HUES48 (cell line): ENCODE data around the gene PDE9A.

Source experiments
- H3K27ac ChIP-seq: one replicate; pipeline ENCODE4 v1.7.0; 2013; ENCODE audit warnings: low read depth, low read length, inconsistent platforms
- H3K27me3 ChIP-seq: 2 replicates; pipeline ENCODE4 v1.6.1; 2013; ENCODE audit warnings: mild to moderate bottlenecking, low read length; ENCODE audit not compliant: control insufficient read depth, insufficient read depth
- H3K36me3 ChIP-seq: 2 replicates; pipeline ENCODE4 v1.6.1; 2013; ENCODE audit warnings: low read length; ENCODE audit not compliant: control insufficient read depth, insufficient read depth
- H3K4me1 ChIP-seq: 2 replicates; pipeline ENCODE4 v1.6.1; 2013; ENCODE audit warnings: mild to moderate bottlenecking, low read length; ENCODE audit not compliant: control insufficient read depth, insufficient read depth
- H3K4me3 ChIP-seq: 2 replicates; pipeline ENCODE4 v1.5.1; 2013; ENCODE audit warnings: mild to moderate bottlenecking, low read depth, low read length
- H3K9ac ChIP-seq: 2 replicates; pipeline ENCODE4 v1.6.1; 2013; ENCODE audit warnings: mild to moderate bottlenecking, low read depth, low read length, moderate library complexity
- H3K9me3 ChIP-seq: 2 replicates; pipeline ENCODE4 v1.6.1; 2013; ENCODE audit warnings: low read length; ENCODE audit not compliant: control insufficient read depth, insufficient read depth

Gene PDE9A

DNA sequence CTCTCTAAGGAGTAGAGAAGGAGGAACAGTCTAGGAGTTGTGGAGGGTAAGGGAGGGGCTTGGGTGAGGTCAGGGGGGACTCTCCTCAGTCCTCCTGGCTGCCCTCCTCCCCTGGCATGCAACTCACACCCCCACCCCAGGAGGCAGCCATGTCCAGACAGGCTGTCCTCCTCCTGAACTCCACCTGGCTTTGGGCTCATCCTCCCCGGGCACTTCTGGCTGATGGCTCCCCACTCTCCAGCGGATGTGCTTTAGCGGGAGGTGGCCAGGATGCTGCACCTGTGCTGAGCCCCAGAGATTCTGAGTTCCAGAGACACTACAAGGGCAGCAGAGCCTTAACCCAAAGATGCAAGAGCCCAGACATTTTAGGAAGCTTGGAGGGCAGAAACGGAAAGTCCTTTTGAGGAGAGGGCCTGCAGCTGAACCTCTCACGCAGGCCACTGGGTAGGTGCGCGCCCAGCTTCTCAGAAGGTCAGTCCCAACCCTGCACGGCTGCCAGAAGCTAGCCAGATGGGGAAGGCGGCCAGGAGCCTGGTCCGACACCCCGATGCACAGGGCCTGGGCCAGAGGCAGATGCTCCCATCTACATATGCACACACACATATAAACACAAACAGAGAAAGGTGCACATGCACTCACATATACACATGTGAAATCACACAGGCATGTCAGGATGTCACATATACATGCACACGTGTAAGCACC lies 83.4 kb downstream of the PDE9A start:
- Histone ChIP-seq H3K4me3 (no peak overlapping the region), H3K4me1 (peaks cover 9% of the 10 kb centered on the region; the same call in 1 of the 2 replicates), H3K27me3 (no peaks in the 10 kb centered on the region), H3K9ac (no peak overlapping the region), H3K36me3 (peaks cover 29% of the 10 kb centered on the region), H3K9me3 (no peaks in the 10 kb centered on the region), H3K27ac (no peak overlapping the region)

DNA sequence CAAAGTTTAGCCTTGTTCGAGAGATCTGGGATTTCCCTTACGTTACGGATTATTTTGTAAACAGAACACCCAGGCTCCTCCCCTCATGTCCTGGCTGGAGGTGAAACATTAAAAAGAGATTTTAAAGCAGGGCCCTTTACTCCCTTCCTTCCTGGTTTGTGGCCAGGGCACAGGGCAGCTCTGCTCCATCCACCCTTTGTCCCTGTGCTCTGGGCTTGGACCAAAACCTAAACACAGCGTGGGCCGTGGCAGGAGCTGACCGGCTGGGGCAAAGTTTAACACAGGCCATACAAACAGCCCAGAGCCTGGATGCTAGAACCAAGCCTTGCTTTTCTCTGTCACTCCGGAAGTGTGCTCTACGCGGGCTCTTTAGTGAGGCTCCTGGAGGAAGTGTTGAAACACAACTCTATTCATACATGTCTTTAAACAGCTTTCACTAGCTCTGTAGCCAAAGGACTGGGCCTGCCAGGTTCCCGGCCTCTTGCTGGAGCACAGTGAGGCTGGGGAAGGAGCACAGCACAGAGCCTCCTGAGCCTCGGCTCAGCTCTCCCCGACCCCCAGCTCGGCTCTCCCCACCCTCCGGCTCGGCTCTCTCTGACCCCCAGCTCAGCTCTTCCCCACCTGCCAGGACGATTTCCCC lies 84.7 kb downstream of the PDE9A start:
- Histone ChIP-seq H3K9ac (peak overlapping the region; percentile 33; the same call in 1 of the 2 replicates), H3K27ac (no peak overlapping the region), H3K4me1 (peaks cover 6% of the 10 kb centered on the region; the same call in 1 of the 2 replicates)

DNA sequence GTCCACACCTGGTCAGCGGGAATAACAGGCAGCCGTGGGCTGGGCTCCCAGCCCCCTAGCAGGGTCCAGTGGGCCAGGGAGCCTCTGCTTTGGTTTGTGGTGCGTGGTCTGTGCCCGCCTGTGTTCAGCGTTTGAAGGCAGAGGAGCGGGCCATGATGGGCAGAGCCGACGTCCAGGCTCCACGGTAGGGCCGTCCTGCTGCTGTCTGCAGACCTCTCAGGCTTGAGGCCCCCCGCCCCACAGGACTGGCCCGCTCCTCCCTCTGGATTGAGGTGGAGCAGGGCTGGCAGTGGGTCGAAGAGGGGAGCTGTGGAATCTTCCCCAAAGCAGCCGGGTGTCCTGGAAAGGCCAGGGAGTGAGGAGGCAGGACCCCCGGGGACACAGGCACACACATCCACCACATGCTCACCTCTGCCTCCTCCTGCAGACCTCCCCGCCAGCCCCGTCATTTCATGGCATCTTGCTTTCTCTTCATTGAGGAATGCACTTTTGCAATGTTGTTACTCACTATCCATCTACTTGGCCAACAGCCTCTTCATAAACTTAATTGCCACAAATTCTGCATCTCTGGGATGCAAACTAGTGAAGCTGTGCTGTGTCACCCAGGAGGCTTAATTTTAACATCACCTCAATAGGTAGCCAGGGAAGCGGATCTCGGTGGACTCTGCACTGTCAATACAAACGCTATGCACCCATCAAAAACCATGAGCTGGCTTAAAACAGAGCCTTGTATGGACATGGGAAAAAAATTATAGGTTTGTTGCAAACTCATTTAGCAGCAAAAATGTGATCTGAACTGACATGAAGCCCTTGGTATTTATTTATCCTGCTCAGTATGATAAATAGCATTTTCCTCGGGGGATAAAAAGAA lies 85.9 kb downstream of the PDE9A start:
- no peak overlapping the region for H3K9ac ChIP-seq
- no peaks in the 10 kb centered on the region for H3K27me3 ChIP-seq
- no peak overlapping the region for H3K27ac ChIP-seq
- H3K9me3 ChIP-seq, result no peaks in the 10 kb centered on the region
- 0 out of 2 replicates have a peak, but pooled peaks cover 5% of the 10 kb centered on the region for H3K4me1 ChIP-seq
- peaks cover 23% of the 10 kb centered on the region for H3K36me3 ChIP-seq
- H3K4me3 ChIP-seq, result no peak overlapping the region

More for the DNA sequence above, 84.7 kb downstream of the PDE9A start:
- Histone ChIP-seq H3K36me3 (peaks cover 29% of the 10 kb centered on the region), H3K4me3 (no peak overlapping the region), H3K27me3 (no peaks in the 10 kb centered on the region), H3K9me3 (no peaks in the 10 kb centered on the region)

DNA sequence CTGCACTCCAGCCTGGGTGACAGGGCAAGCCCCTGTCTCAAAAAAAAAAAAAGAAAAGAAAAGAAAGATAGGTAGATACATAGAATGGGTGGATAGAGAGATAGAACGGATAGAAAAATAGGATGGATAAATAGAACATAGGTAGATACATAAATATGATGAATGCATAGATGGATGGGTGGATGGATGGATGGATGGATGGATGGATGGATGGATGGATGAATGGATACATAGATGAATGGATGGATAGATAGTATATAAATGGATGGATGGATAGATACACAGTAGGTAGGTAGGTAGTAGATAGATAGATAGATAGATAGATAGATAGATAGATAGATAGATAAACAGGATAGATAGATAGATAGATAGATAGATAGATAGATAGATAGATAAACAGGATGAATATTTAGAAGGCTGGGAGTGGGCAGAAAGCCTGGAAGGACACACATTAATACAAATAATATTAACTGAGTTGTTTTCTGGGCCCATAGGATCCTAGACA lies 87.0 kb downstream of the PDE9A start:
- Histone ChIP-seq H3K9ac (no peak overlapping the region), H3K27ac (no peak overlapping the region), H3K36me3 (peaks cover 18% of the 10 kb centered on the region), H3K27me3 (no peaks in the 10 kb centered on the region), H3K4me3 (no peak overlapping the region), H3K4me1 (0 out of 2 replicates have a peak, but pooled peaks cover 5% of the 10 kb centered on the region), H3K9me3 (no peaks in the 10 kb centered on the region)

DNA sequence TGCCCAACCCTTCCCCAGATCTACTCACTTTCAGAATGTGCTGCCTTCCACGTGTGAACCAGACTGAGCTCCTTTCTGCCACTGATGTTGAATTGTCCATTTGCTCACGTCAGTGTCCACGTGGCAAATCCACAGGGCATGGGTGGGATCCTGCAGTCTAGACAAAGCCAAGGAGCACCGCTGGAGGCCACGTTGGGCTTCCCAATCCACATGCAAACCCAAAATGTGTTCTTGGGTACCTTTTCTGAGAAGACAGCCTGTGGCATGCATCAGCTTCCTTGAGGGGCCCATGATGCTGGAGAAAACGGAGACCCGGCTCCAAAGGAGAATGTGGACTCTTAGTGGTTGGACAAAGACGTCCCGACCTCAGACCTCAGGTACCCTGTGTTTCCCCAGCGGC lies 87.6 kb downstream of the PDE9A start:
- Histone ChIP-seq H3K27ac (no peak overlapping the region), H3K9ac (no peak overlapping the region), H3K36me3 (peaks cover 17% of the 10 kb centered on the region), H3K27me3 (no peaks in the 10 kb centered on the region), H3K4me3 (no peak overlapping the region), H3K4me1 (0 out of 2 replicates have a peak, but pooled peaks cover 5% of the 10 kb centered on the region), H3K9me3 (no peaks in the 10 kb centered on the region)

DNA sequence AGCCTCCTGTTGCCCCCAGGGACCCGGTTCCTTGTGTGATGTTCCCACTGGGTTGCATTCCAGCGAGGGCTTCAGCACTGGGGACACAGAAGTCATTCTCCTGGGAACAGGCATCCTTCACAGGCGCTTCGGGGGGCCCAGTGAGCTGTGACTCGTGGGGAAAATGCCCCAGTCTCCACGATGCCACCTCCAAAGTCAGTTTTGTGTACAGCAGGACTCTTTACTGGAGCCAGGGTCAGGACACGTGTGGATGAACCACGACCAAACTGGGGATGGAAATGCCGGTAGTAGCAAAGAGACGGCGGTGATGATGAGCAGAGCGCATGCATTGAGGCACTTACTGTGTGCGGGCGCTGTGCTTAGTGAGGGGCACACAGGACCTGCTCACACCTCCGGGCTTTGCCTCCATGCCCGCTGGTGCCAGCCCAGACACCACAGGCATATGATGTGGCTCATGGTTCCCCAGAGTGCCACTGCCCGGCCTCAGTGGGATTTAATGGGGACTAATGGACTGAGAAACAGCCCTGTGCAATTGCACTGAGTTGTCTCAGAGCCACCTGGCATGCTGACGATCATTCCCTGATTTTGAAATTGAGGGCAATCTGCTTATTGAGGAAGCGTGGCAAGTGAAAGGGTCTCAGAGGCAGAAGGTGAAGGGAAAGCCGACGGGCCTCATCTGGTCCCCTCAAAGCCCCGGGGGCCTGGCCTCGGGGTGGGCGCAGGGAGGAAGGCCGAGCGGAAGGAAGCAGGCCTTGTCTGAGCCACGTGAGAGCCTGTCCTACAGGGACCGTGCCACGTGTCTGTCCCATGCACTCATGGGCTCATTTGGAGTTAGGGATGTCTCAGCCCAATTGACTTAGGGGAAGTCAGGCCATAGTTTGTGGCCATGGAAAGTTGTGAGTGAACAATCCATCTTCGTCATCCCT lies 91.4 kb downstream of the PDE9A start:
- Histone ChIP-seq H3K4me3 (no peak overlapping the region), H3K27ac (no peak overlapping the region), H3K9ac (no peak overlapping the region), H3K4me1 (no peaks in the 10 kb centered on the region), H3K27me3 (no peaks in the 10 kb centered on the region), H3K9me3 (no peaks in the 10 kb centered on the region), H3K36me3 (peaks cover 19% of the 10 kb centered on the region)

DNA sequence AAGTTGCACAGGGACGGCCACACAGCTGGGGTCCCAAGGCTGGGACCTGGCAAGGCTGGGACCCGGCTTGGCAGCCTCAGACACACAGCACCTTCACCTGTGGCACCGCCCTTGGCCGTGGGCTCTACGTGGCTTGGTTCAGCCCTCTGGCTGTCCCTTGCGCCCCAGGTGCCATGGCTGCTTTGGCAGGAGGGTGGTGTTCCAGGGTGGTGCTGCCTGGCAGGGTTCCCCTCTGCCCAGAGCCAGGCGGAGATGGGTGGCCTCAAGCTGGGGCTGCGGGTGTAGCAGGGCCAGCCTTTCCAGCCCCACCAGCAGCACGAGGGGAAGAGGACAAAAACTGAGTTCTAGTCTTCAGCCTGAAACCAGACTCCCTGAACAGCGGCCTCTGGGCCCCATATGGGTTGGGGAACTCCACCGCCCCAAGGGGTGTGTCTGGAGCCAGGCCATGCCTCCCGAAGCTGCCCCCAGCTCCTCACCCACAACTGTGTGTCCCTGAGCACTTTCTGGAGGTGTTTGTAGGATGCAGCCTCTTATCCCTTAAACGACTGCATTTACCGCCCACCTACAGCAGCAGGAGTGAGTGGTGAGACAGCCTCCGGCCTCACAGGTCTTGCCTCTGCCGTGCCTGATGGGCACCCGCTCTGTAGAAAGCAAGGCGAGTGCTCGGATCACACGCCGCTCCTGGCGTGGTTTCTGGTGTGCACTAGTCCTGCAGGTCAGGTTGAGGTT lies 92.3 kb downstream of the PDE9A start:
- Histone ChIP-seq H3K27ac (no peak overlapping the region), H3K4me1 (no peaks in the 10 kb centered on the region), H3K9me3 (no peaks in the 10 kb centered on the region), H3K9ac (no peak overlapping the region), H3K36me3 (peaks cover 19% of the 10 kb centered on the region), H3K4me3 (no peak overlapping the region), H3K27me3 (no peaks in the 10 kb centered on the region)

DNA sequence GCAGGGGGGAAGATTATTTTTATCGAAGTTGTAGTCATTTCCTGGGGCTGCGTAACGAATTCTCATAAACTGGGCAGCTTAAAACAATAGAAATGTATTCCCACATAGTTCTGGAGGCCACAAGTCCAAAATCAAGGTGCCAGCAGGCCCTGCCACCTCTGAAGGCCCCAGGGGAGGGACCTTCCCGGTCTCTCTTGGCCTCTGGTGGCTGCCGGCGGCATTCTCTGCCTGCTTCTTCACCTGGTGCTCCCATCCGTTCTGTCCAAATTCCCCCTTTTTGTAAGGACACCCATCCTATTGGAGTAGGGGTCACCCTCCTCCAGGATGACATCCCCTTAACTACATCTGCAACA lies 92.8 kb downstream of the PDE9A start:
- no peaks in the 10 kb centered on the region for H3K27me3 ChIP-seq
- peaks cover 19% of the 10 kb centered on the region for H3K36me3 ChIP-seq
- no peaks in the 10 kb centered on the region for H3K9me3 ChIP-seq
- no peaks in the 10 kb centered on the region for H3K4me1 ChIP-seq
- no peak overlapping the region for H3K9ac ChIP-seq
- no peak overlapping the region for H3K27ac ChIP-seq
- H3K4me3 ChIP-seq, result no peak overlapping the region

DNA sequence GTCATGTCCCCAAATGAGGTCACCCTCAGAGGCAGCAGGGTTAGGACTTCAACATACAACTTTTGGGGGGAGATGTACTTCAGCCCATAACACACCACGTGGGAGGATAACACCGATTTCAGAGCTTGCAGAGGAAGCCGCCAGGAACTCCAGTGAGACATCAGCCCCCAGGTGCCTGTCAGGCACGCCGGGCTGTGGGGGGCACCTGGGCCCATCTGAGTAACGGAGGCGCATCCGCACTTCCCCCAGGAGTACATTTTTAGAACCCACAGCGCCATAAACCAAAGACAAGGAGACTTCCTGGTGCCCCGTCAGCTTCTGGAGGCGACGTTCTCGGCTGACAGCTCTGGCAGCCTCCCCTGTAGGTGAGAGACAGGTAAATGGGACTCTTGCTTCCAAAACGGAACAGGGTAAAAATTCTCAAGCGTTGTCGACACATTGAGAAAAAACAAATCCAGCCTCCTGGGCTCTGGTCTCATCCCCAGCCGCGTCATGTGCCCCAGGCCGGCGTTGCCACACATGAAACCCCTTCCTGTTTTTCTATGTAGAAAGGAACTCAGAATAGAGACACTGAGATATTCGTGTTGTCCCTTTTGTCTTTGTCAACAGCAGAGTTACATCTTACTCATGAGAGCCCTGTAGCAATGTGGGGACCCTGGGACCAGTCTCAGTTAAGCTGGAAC lies 93.3 kb downstream of the PDE9A start:
- Histone ChIP-seq H3K4me3 (no peak overlapping the region), H3K27me3 (no peaks in the 10 kb centered on the region), H3K9ac (no peak overlapping the region), H3K36me3 (peaks cover 19% of the 10 kb centered on the region), H3K9me3 (no peaks in the 10 kb centered on the region), H3K4me1 (no peaks in the 10 kb centered on the region), H3K27ac (no peak overlapping the region)
